Liver (tissue), 9 donors: ENCODE measurements around the gene VEPH1. TPM values are rescaled to one million over a fixed set of nuclear protein-coding genes. Genes with fewer than 3 reads are reported as not detected.

ENCODE experiments used
- DNase-seq: peaks from one replicate; pipeline ENCODE4 v3.0.0-alpha.2; 2017; ENCODE audit warnings: low spot score
- H3K27ac ChIP-seq, 2 donors: one replicate each; pipeline ENCODE4 v1.7.0; 2013; ENCODE audit warnings: inconsistent platforms in 2 of 2, low read length in 2 of 2, control low read depth in 1 of 2, low read depth in 1 of 2, mild to moderate bottlenecking in 1 of 2
- H3K27me3 ChIP-seq, 4 donors: one replicate each; pipeline versions ENCODE4 v1.6.1 to v1.7.0; 2013; ENCODE audit warnings: low read length in 3 of 4, inconsistent platforms in 1 of 4, mild to moderate bottlenecking in 1 of 4, moderate library complexity in 1 of 4; ENCODE audit not compliant: control insufficient read depth in 4 of 4, insufficient read depth in 4 of 4
- H3K36me3 ChIP-seq, 4 donors: one replicate each; pipeline versions ENCODE4 v1.6.1 to v1.7.0; 2013; ENCODE audit warnings: low read length in 3 of 4, mild to moderate bottlenecking in 3 of 4, low read depth in 1 of 4, moderate library complexity in 1 of 4; ENCODE audit not compliant: control insufficient read depth in 4 of 4, insufficient read depth in 3 of 4
- H3K4me1 ChIP-seq, 4 donors: one replicate each; pipeline versions ENCODE4 v1.6.1 to v1.7.0; 2013; ENCODE audit warnings: low read length in 3 of 4, mild to moderate bottlenecking in 3 of 4, moderate library complexity in 1 of 4; ENCODE audit not compliant: control insufficient read depth in 4 of 4, insufficient read depth in 4 of 4
- H3K4me3 ChIP-seq, 3 donors: one replicate each; pipeline versions ENCODE4 v1.6.1 to v1.7.0; 2013; ENCODE audit warnings: low read length in 3 of 3, control low read depth in 1 of 3, low read depth in 1 of 3, mild to moderate bottlenecking in 1 of 3
- H3K9ac ChIP-seq, 2 donors: one replicate each; pipeline ENCODE4 v1.7.0; 2013; ENCODE audit warnings: low read length in 2 of 2, mild to moderate bottlenecking in 2 of 2, moderate library complexity in 2 of 2, control low read depth in 1 of 2, low read depth in 1 of 2
- H3K9me3 ChIP-seq, 4 donors: one replicate each; pipeline versions ENCODE4 v1.6.1 to v1.7.0; 2013; ENCODE audit warnings: low read length in 3 of 4; ENCODE audit not compliant: control insufficient read depth in 4 of 4
- ATF3 ChIP-seq: IDR thresholded peaks from 2 replicates; pipeline ENCODE4 v1.6.1; 2016; ENCODE audit warnings: antibody characterized with exemption
- CTCF ChIP-seq: fragments of 150-350 bp; IDR thresholded peaks from 2 replicates; pipeline ENCODE4 v1.5.1; 2017; ENCODE audit warnings: improper control_type of control experiment, low read depth, low read length; ENCODE audit not compliant: missing input control
- EGR1 ChIP-seq, 2 donors: IDR thresholded peaks; 2 replicates each; pipeline ENCODE4 v1.6.1; 2016 to 2018; ENCODE audit warnings: antibody characterized with exemption in 2 of 2, low read depth in 2 of 2
- FOXA1 ChIP-seq: IDR thresholded peaks from 2 replicates; pipeline ENCODE4 v1.6.1; 2016; ENCODE audit warnings: antibody characterized with exemption
- FOXA2 ChIP-seq: IDR thresholded peaks from 2 replicates; pipeline ENCODE4 v1.6.1; 2016; ENCODE audit warnings: antibody characterized with exemption
- GABPA ChIP-seq, 2 donors: IDR thresholded peaks in 1 of 2; conservative IDR thresholded peaks in 1 of 2; 2 replicates each; pipeline ENCODE4 v1.6.1; 2016; ENCODE audit warnings: antibody characterized with exemption in 2 of 2, mild to moderate bottlenecking in 1 of 2, moderate library complexity in 1 of 2
- HNF4A ChIP-seq, 2 donors: conservative IDR thresholded peaks; 2 replicates each; pipeline ENCODE4 v1.6.1; 2016; ENCODE audit warnings: antibody characterized with exemption in 2 of 2, mild to moderate bottlenecking in 2 of 2
- HNF4G ChIP-seq: IDR thresholded peaks from 2 replicates; pipeline ENCODE4 v1.6.1; 2016; ENCODE audit warnings: antibody characterized with exemption
- JUND ChIP-seq, 2 donors: IDR thresholded peaks; 2 replicates each; pipeline ENCODE4 v1.6.1; 2016; ENCODE audit warnings: antibody characterized with exemption in 2 of 2
- RAD21 ChIP-seq, 2 donors: IDR thresholded peaks; 2 replicates each; pipeline ENCODE4 v1.6.1; 2016; ENCODE audit warnings: antibody characterized with exemption in 2 of 2, mild to moderate bottlenecking in 2 of 2
- RXRA ChIP-seq, 2 donors: IDR thresholded peaks; 2 replicates each; pipeline ENCODE4 v1.6.1; 2017 to 2018; ENCODE audit warnings: antibody characterized with exemption in 2 of 2, mild to moderate bottlenecking in 1 of 2
- SP1 ChIP-seq: IDR thresholded peaks from 2 replicates; pipeline ENCODE4 v1.6.1; 2018; ENCODE audit warnings: antibody characterized with exemption, mild to moderate bottlenecking
- TAF1 ChIP-seq: conservative IDR thresholded peaks from 2 replicates; pipeline ENCODE4 v1.6.1; 2016; ENCODE audit warnings: antibody characterized with exemption, mild to moderate bottlenecking
- YY1 ChIP-seq: IDR thresholded peaks from 2 replicates; pipeline ENCODE4 v1.6.1; 2016; ENCODE audit warnings: antibody characterized with exemption, mild to moderate bottlenecking
- ZBTB33 ChIP-seq: IDR thresholded peaks from 2 replicates; pipeline ENCODE4 v1.6.1; 2016; ENCODE audit warnings: antibody characterized with exemption
- WGBS: extraction: QIAGEN DNeasy Blood & Tissue Kit; methylation state at CpG from one replicate; pipeline ENCODE4 v1.1.7; 2013; 5-methylcytosine and 5-hydroxymethylcytosine counted together
- polyA plus RNA-seq, 2 donors: library from polyadenylated mRNA; stranded (reverse) in 1 of 2; unstranded in 1 of 2; fragments of 200-250 nt in 1 of 2; fragments of >200 nt in 1 of 2; fragmentation: Nextera tagmentation in 1 of 2; extraction: Ambion mirVana in 1 of 2; gene quantifications; one replicate each; pipeline versions ENCODE4 v1.2.1 to v1.2.3, GENCODE V29; 2013 to 2015
- total RNA-seq, 2 donors: library from RNA; depleted of rRNA; stranded (reverse); fragments of >200 nt; gene quantifications; one replicate each; pipeline ENCODE4 v1.2.3, GENCODE V29; 2014
- TF ChIP-seq, protein P1 (sequence below): IDR thresholded peaks from 2 replicates; pipeline ENCODE4 v1.6.1; 2016; ENCODE audit warnings: antibody characterized with exemption
- TF ChIP-seq, protein P2 (sequence below): IDR thresholded peaks from 2 replicates; pipeline ENCODE4 v1.6.1; 2016; ENCODE audit warnings: antibody characterized with exemption, mild to moderate bottlenecking
- donor health status: healthy.
- donor health status: healthy.
- donor health status: healthy.
- donor health status: healthy.
- donor health status: healthy.

Gene VEPH1
- total and polyA plus RNA-seq, 4 donors: 0.60 to 3.3 (median 1.2) TPM

DNA sequence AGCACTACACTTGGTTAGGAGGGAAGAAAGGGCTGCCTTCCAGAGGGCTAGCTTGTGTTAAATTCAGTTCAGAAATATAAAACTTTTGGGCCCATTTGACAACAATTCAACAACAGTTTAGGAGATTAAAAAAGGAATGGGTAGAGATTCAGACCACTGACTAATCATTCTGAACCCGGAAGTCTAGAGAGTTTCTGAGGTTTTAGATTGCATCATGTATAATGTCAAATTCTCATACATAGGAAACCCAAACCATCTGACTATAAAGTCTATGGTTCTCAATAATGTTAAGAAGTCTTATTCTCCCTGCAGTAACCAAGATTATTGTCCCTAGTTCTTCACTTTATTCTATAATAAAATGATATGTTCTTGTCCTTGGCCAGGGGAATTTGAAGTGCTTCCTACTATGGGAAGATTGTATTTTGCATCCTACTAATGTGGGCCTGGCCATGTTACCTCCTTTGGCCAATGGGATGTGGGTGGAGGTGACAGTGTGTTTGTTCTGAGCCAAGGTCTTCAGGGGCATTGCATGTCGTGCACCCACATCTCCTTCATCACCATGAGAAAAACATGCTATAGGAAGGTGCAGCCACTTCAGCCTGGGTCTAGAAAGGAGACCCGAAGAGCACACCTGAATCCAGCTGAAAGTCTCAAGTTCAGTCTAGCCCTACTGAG is 276.9 kb downstream of the VEPH1 start:
- Histone ChIP-seq H3K4me3 (no peak overlapping the region), H3K9me3 (no peaks in the 10 kb centered on the region), H3K27ac (no peak overlapping the region), H3K4me1 (no peaks in the 10 kb centered on the region), H3K27me3 (no peaks in the 10 kb centered on the region), H3K36me3 (no peaks in the 10 kb centered on the region), H3K9ac (no peak overlapping the region)
- no peak for TF ChIP-seq EGR1 (IDR thresholded peaks at IDR 0.05; ENCODE audit: low read depth in 2 of 2)
- DNase-seq: no peak
- 85% methylated on average over 3 of the region's 3 CpGs for WGBS

DNA sequence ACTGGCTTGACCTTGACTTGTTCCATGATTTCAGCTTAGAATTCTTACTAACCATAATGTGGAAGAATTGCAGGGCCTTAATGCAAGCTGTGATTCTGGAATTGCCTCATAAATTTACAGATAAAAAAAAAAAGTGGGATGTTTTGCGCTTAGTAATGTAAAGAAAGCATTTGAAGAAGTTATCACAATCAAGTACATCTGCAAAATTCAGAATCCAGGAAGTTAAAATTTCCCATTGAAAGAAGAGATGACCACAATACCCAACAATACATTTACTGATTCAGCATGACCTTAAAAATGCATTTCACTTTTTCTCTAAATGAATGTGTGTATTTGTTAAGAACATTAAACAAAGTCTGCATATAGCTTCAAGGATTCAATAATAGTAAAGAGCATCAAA is 278.2 kb downstream of the VEPH1 start:
- Histone ChIP-seq H3K27me3 (no peaks in the 10 kb centered on the region), H3K9ac (no peak overlapping the region), H3K4me3 (no peak overlapping the region), H3K27ac (no peak overlapping the region), H3K4me1 (no peaks in the 10 kb centered on the region), H3K36me3 (no peaks in the 10 kb centered on the region), H3K9me3 (no peaks in the 10 kb centered on the region)
- DNase-seq: no peak
- 86% methylated on average over 1 of the region's 1 CpG for WGBS
- TF ChIP-seq SP1 (no peak), EGR1 (IDR thresholded peaks at IDR 0.05; ENCODE audit: low read depth in 2 of 2) (no peak), RAD21 (IDR thresholded peaks at IDR 0.05) (no peak), ZBTB33 (no peak), HNF4G (no peak), FOXA2 (no peak)
- TF ChIP-seq, protein P1, sequence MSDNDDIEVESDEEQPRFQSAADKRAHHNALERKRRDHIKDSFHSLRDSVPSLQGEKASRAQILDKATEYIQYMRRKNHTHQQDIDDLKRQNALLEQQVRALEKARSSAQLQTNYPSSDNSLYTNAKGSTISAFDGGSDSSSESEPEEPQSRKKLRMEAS: no peak

DNA sequence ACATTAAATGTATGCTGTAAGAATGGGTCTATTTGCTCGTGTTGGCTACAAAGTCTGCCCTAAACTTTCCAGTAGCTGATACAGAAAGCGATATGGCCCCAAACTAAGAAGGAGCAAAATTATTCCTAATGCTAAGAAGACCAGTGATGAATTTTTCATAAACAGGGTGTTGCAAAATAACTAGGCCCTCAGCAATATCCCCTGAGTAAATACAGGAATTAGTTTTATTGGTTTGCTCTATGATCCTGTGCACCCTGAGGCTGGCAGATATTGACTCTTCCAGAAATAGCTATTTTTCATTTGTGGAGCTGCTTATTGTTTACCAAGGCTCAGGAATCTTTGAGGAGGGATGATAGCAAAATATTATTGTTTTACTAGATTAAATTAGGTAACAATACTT is 282.3 kb downstream of the VEPH1 start:
- no peak overlapping the region for H3K27ac ChIP-seq
- H3K4me1 ChIP-seq: no peaks in the 10 kb centered on the region
- H3K9ac ChIP-seq: no peak overlapping the region
- WGBS: 91% methylated on average over 2 of the region's 2 CpGs
- no peak for DNase-seq
- TF ChIP-seq ATF3: no peak
- no peak for TF ChIP-seq GABPA (IDR thresholded peaks at IDR 0.05 in 1 of 2, conservative IDR thresholded peaks at IDR 0.05 in 1 of 2)
- TF ChIP-seq FOXA2: no peak
- no peak for TF ChIP-seq EGR1 (IDR thresholded peaks at IDR 0.05; ENCODE audit: low read depth in 2 of 2)
- no peak for TF ChIP-seq HNF4G
- no peak for TF ChIP-seq JUND (IDR thresholded peaks at IDR 0.05)
- no peak for TF ChIP-seq TAF1
- TF ChIP-seq ZBTB33: no peak
- no peak for TF ChIP-seq RAD21 (IDR thresholded peaks at IDR 0.05)
- TF ChIP-seq, protein P1: no peak
- no peak for TF ChIP-seq YY1
- TF ChIP-seq CTCF: no peak
- no peak for TF ChIP-seq HNF4A (conservative IDR thresholded peaks at IDR 0.05)
- no peak for TF ChIP-seq RXRA (IDR thresholded peaks at IDR 0.05)
- TF ChIP-seq, protein P2, sequence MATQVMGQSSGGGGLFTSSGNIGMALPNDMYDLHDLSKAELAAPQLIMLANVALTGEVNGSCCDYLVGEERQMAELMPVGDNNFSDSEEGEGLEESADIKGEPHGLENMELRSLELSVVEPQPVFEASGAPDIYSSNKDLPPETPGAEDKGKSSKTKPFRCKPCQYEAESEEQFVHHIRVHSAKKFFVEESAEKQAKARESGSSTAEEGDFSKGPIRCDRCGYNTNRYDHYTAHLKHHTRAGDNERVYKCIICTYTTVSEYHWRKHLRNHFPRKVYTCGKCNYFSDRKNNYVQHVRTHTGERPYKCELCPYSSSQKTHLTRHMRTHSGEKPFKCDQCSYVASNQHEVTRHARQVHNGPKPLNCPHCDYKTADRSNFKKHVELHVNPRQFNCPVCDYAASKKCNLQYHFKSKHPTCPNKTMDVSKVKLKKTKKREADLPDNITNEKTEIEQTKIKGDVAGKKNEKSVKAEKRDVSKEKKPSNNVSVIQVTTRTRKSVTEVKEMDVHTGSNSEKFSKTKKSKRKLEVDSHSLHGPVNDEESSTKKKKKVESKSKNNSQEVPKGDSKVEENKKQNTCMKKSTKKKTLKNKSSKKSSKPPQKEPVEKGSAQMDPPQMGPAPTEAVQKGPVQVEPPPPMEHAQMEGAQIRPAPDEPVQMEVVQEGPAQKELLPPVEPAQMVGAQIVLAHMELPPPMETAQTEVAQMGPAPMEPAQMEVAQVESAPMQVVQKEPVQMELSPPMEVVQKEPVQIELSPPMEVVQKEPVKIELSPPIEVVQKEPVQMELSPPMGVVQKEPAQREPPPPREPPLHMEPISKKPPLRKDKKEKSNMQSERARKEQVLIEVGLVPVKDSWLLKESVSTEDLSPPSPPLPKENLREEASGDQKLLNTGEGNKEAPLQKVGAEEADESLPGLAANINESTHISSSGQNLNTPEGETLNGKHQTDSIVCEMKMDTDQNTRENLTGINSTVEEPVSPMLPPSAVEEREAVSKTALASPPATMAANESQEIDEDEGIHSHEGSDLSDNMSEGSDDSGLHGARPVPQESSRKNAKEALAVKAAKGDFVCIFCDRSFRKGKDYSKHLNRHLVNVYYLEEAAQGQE: no peak
- no peak for TF ChIP-seq SP1
- no peak for TF ChIP-seq FOXA1
- H3K9me3 ChIP-seq: no peaks in the 10 kb centered on the region
- no peaks in the 10 kb centered on the region for H3K27me3 ChIP-seq
- no peak overlapping the region for H3K4me3 ChIP-seq
- H3K36me3 ChIP-seq: no peaks in the 10 kb centered on the region
